ENCODE measurements around the gene USPL1. TPM values are rescaled to one million over a fixed set of nuclear protein-coding genes. Genes with fewer than 3 reads are reported as not detected.
"Not testable (repeated sequence)": the region's sequence is repeated elsewhere in the genome, so short reads cannot be mapped to it uniquely, and the experiment has no call there.

The USPL1 gene
- total RNA-seq, 1 donor from 2014 or later = 46.9 TPM

DNA sequence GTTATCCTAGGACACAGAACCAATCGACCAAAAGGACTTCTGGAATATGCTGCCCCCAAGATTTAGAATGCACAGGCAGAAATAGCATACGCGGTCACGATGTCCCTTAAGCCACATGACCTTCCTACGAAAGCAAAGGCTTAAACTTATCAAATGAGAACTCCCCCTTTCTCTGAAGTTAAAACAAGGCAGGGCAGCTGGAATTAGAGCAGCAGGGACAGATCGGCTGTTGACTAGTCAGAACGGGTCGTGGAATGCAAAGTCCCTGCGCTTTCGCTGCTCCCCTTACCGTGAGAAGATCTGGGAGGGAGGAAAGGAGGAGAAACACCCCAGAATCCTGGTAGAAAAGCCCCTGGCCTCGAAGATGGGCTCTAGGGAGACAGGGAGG is 799 bp upstream of the USPL1 start:
- DNase-seq = peak; percentile 64

DNA sequence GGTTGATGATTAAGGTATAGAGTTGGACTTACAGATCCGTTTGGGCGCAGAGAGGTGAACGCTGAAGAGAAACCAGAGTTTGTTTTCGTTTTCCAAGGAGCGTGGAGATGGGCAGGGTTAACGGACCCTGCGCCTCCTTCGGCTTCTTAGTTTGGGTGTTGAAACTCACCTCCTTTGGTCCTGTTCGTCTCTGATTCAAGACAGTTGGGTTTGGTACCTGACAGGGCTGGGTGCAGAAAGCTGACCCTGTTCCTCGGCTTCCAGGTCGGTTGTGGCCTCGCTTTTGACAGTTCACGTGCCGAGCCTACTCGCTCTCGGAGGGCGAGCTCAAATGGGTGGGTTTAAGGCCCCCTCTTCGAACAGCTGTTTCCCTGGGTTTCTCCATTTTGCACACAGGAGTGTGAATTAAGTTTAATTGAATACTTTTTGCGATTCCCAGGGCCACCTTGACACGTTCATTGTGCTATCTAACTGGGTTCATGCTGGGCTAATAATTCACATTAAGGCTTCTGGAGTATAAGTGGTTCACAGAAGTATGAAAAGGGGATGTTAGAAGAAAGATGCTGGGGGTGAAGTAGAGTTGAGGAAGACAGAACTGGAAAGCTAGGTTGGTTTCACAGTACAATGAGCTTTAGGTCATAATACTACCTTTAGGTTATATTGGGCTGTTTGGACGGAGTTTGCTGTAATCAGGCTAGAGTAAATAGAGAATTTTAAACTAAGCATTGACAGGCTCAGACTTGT is 638 bp downstream of the USPL1 start:
- no peak for DNase-seq

DNA sequence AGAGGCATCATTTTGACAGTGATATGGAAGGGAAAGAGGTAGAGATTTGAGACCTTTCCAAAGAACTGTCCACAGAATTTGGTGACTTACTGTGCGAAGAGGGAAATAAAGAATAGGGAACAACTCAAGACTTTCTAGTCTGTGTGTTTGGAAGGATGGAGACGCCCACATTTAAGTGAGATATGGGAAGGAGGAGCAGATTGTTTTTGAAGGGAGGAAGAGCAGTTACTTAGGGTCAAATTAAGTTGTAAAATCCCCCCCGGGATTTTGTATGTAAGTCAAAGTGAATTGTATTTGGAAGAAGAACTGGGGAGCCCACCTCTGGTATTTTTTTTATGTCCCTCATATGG is 1.2 kb downstream of the USPL1 start:
- no peak for DNase-seq

DNA sequence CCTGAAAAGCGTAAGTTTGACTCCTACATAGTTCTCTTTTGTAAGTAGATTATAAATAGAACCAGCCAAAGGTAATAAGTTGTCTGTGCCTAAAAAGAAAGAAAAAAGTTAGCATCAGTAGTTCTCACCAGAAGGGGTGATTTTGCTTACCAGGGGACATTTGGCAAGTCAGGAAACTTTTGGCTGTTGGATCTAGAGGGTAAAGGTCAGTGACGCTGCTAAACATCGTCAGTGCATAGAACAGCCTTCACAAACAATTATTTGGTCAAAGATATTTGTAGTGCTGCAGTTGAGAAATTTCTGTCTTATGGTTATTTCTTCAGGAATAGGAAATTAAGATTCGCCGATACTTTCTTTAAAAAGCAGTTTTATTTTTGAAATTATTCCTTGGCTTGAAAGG is 2.0 kb downstream of the USPL1 start:
- no peak for DNase-seq

DNA sequence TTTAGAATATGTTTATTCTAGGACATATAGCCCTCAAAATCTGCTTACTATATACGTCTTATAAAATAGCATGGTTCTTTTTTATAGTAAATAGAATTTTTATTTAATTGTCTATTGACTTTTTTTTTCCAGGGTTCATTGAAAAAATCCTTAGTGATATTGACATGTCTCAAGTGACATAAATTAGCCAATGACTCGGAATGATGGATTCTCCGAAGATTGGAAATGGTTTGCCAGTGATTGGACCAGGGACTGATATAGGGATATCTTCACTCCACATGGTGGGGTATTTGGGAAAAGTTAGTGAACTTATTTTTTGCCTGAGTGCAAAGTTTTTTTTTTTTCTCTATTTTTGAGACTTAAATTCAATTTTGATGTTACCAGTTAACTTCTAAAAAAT is 3.2 kb downstream of the USPL1 start:
- no peak for DNase-seq

DNA sequence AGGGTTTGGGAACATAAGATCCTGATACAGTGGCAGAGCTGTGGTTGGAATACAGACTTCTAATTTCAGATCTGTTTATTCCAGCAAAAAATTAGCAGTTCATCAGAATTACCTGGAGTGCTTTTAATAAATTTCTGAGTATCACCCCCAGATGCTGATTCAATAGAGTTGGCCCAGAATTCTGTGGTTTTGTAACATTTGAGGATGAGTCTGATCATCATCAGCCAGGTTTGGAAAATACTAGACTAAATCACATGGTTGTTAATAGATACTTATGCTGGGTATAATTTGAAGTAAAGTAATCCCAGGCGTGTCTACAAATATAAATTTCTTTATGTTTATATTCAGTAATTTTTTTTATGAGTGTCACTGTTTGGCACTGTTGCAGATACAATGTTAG is 4.8 kb downstream of the USPL1 start:
- no peak for DNase-seq

DNA sequence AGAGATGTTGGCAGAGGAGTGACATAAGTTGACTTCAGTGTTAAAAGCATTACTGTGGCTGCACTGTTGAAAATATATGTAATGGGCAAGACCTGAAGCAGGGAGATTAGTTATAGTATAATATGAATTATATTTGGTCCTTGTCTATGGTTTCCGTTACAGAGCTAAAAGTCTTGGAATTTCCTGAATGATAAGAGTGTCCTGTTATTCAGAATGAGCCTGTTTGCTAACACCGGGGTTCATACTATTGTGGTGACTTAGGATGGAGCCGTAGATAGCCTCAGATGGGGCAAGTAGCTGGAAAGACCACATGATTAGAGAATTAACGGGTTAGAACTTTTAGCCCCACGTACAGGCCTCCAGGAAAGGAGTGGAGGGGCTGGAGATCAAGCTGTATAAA is 5.7 kb downstream of the USPL1 start:
- DNase-seq = no peak

DNA sequence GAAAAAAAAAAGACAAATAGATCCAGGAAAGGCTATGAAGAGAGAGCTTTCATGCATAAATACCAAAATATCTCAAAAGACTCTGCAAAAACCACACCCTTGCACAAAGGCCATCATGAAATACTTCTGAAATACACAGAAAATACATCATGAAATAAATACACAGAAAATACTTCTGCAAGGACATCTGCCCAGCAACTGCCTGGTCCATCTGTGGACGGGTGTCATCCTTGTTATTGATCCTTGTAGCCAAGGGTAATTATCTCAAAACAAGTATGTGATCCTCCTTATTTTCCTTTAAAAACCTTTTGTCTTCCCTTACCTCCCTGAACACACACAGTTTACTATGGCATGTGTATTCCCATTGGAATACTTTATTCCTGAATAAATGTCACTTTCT is 6.9 kb downstream of the USPL1 start:
- no peak for DNase-seq

DNA sequence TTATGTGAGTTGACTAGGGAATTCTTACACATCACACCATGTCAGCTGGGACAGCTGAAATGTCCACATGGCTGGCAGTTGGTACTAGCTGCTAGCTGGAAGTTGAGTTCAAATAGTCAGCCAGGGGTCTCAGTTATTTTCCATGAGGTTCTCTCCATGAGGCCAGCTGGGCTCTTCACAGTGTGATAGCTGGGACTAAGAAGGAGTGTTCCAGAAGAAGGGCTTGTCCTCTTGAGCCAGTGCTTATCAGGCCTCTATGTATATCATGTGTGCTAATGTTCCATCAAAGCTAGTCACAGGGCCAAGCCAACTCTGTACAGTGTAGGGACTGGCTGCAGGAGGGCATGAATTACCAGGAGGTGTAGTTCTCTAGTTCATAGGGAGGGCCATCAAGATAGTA is 11.8 kb downstream of the USPL1 start:
- no peak for DNase-seq

DNA sequence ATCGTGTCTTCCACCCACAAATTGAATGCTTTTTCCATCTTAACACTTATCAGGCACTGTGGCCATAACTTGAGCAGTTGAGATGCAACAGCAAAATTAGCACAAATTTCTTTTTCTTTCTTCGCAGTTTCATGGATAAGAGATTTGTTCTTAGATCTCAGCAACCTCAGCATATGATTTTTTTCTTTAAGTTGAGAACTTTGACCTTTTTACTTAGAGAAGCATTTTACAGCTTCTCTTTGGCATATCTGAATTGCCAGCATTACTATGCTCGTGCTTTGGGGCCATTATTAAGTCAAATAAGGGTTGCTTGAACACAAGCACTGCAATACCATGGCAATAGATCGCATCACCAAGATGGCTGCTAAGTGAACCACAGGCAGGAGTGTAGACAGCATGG is 16.1 kb downstream of the USPL1 start:
- DNase-seq = no peak

DNA sequence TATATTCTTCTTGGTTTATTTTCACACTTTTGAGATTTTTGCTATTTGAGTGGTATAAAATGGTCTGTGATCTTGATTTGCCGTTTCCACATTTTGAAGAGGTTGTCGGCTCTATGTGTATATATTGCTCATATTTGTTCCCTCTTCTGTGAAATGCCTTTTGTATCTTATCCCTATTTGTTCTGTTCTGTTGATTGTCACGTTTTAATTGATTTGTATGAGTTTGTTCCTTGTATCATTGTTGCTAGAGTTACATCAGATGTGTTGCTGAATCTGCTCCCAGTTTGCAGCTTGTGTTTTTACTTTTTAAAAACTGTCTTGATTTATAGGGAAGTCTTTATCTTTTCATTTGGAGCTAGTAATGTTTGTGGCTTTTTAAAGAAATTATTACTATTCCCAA is 17.1 kb downstream of the USPL1 start:
- no peak for DNase-seq

DNA sequence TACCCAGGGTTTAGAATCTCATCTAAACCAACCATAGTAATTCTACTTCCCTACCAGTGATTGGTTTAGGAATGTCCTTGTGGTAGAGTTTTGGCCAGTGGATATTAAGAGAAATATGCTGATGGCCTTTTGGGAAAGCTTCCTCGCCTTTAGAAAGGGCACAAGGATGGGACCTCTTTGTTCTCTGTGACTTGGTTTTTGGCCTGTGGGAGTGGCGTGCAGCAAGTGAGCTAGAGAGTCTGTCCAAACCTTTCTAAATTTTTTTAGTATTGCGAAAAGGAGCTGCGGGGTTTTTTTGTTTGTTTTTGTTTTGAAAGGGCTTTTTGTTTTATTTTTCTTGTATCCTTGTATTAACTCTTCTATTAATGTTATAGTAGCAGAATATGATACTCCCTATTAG is 20.6 kb downstream of the USPL1 start:
- DNase-seq = no peak

DNA sequence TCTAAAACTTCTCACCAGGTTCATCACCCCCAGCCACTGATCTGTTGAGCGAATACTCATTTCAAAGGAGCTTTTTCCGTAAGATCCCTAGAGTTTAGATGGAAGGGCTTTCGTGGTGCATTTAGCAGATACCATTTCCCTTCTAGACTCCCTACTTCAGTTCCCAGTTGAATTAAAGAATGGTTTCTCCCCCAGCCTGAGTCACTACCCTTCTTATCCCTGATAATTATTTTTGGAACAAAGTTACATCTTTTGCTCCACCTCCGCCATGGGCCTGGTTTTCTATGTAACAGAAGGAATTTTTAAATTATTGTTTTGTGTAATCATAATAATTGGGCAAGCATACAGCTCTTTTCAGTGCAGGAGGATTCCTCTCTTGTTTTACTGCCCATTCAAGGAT is 22.0 kb downstream of the USPL1 start:
- DNase-seq = no peak

DNA sequence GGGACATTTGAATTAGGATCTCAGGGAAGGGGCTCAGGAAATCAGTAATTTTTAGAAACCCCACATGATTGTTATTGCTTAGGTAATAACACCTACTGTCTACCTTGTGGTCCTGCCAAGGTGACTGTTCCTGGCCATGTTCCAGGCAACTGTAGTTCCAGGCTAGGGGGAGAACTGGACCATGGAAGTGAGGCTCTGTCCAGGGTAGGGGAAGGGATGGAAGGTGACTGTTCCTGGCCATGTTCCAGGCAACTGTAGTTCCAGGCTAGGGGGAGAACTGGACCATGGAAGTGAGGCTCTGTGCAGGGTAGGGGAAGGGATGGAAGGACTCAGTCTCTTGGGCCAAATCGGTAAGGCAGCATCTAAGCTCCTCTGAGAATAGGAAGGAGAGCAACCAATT is 23.5 kb downstream of the USPL1 start:
- DNase-seq = not testable (repeated sequence)

DNA sequence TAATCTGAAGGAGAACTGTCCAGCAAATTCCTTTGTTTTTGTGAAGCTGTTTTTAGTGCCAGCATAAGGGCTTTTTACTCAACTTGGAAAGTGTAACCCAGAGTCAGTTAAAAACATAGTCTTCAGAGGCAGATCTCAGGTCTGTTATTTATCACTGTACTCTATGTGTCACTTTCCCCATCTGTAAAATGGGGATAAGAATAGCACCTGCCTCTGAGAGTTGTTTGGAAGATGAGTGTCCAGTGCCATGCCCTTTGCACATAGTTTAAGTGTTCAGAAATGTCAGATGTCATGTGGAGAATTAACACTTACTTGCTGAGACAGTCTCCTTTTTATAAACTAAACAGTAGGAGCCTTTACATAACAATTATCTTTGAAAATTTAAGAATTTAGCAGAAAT is 27.9 kb downstream of the USPL1 start:
- DNase-seq = no peak

DNA sequence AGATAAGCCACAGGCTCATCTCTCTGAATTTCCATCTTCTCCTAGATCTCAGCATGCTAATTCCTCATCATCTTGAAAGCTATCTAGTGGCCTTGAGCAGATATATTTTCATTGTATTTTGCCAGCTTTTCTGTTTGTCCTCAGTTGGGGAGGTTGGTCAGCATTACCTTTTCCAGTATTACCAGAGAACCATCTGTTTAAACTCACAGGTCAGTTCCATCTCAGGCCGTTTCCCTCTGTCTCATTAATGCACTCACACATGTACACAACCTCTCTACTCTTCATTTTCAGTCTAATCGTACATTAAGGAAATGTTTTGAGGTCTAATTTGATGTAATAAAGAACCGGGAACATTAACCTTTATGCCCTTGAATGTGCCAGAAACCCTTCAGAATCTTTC is 29.7 kb downstream of the USPL1 start:
- DNase-seq = no peak

DNA sequence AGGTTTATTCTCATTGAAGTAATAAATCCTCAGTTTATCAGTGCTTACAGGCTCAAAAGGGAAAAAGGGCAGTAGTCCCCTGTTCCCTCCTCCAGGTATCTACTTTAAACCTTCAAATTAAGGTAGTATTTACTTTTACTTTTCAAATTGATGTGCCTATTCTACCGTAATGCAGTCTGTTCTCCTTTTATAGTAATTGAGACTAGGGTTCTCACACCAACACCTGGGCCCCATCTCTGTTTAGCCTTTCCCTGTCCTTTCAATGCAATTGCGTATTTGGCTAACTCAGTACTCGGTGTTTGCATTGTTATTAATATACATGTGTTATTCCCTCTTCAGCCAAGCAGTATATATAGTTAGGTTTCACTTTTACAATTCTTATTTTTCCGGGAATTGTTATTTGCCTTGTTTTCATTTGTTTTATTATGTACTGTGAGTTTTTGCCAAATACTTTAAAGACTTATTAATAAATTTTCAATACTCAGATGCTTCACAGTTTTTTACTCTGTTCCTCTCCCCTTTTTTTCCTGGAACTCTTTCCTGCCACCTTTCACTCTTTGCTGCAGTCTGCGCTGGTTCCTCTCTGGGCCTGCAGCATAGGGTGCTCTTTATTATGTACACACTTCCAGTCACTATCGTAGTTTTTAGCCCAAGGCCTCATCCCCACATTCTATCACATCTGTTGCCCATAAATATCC is 30.3 kb downstream of the USPL1 start:
- no peak for DNase-seq

DNA sequence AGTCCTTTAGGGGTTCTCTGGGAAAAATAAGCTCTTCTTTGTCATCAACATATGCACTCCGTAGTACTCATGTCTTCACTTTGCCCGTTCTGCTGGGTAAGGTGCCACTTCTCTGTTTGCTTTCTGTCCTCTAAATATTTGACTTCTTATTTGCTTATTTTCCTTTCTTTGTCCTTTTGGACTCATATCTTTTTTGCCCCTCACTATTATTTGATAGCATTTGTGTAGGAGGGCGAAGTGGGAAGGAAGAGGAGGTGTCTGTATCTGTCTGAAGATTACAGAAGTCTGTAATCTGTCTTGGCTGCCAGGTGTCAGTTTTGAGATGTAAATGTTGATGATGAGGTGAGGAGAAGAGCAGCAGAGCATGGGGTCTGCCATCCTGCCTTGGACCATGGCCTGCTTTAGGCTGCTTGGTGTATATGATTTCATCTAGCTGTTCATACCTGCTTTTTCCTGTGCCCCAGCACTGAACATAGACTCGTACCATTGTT is 30.8 kb downstream of the USPL1 start:
- no peak for DNase-seq

DNA sequence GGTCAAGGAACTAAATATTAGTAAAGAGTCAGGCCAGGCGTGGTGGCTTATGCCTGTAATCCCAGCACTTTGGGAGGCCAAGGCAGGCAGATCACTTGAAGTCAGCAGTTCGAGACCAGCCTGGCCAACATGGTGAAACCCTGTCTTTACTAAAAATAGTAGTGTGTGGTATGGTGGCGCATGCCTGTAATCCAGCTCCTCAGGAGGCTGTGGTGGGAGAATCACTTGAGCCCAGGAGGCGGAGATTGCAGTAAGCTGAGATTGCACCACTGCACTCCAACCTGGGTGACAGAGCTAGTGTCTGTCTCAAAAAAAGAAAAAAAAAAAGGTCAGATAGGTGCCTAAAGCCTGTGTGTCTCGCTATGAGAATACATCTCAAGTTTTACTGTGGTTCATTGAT is 33.9 kb downstream of the USPL1 start:
- not testable (repeated sequence) for DNase-seq

DNA sequence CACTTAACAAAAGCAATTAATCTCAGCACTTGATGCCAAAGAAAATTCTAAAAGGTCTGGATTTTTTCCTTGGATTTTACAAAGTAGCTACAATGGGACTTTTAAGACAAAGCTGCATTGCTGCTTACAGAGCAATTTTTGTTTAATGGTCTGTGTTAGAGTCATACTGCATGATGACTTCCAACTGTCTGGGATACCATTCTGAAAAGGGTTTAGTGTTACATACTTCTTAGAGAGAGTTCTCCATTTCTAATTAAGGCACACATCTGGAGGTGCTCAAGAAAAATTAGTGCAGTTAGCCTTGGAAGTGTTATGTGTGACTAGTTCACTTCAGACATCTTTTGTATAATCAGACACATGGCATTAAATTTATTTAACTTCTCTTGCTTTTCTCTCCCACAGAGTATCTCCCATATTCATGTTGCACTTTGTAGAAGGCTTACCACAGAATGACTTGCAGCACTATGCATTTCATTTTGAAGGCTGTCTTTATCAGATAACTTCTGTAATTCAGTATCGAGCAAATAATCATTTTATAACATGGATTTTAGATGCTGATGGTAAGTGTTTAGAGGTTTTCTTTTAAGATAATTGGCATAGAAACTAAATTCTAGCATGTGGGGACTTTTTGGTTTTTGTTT is 35.1 kb downstream of the USPL1 start:
- DNase-seq = no peak

DNA sequence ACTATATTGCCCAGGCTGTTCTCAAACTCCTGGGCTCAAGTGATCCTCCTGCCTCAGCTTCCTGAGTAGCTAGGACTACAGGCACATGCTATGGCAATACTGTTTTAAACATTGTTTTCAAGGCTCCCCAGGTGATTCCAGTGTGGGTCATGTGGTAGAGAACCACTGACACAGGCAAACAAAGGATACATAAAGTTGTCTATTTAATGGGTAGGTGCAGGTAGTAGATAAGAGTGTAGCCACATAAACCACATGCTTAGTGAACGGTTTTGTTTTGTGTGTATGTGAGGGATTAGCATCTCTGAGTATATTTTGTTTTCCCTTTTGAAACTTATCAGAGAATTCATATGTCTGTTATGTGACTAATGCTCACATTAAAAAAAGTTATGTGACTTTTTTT is 36.7 kb downstream of the USPL1 start:
- no peak for DNase-seq

DNA sequence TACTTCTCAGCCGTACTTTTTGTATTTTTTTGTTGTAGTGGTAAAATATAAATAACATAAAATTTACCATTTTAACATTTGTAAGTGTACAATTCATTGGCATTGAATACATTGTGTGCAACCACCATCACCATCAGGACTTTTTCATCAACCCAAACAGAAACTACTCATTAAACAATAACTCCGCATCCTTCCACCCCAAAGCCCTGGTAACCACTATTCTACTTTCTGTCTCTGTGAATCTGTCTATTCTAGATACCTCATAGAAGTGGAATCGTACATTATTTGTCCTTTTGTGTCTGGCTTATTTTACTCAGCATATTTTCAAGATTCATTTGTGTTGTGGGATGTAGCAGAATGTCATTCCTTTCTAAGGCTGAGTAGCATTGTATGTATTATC is 38.5 kb downstream of the USPL1 start:
- no peak for DNase-seq

DNA sequence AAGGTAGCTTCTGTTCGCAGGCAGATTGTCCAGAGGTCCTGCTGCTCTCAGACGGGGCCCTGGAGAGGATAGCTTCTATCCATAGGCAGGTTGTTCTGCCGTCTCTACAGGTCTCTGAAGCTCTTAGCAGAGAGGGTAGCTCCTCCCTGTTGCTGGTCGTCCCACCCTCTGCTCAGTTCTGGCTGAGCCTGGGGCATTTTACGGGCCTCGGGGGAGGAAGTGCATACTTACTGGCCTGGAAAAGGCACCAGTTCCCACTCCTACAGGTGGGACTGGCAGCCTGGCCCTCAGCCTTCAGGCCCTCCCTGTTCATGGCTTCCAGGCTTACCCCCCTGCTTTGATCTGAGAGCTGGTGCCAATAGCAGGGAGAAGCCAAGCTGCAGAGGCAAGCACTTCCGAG is 42.3 kb downstream of the USPL1 start:
- no peak for DNase-seq

DNA sequence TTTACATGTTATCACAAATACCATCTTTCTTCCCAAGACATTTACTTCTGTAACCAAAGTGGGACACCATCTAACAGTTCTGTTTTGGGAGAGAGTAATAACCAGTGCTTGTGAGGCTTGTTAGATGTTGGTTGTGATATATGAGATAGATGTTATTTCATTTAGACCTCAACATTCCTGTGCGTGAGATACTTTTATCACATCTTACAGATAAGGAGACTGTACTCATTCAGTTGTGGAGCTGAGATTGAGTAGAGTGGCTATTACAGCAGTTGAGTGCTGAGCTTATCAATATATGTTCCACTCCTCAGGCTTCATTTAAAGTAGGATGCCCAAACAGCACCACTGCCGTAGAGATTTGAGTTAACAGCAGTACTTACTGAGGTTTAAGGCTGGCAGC is 43.1 kb downstream of the USPL1 start:
- no peak for DNase-seq

Data from occipital lobe (tissue), 2 donors.